NCI-H1092 treated with DMSO at 0.1 percent for 48 hours (cell line): ENCODE results near the gene NEAT1.

Source experiments
- DNase-seq: peaks from one replicate; lab custom pipeline; 2025; lab: John Stamatoyannopoulos, UW

The NEAT1 gene

DNA sequence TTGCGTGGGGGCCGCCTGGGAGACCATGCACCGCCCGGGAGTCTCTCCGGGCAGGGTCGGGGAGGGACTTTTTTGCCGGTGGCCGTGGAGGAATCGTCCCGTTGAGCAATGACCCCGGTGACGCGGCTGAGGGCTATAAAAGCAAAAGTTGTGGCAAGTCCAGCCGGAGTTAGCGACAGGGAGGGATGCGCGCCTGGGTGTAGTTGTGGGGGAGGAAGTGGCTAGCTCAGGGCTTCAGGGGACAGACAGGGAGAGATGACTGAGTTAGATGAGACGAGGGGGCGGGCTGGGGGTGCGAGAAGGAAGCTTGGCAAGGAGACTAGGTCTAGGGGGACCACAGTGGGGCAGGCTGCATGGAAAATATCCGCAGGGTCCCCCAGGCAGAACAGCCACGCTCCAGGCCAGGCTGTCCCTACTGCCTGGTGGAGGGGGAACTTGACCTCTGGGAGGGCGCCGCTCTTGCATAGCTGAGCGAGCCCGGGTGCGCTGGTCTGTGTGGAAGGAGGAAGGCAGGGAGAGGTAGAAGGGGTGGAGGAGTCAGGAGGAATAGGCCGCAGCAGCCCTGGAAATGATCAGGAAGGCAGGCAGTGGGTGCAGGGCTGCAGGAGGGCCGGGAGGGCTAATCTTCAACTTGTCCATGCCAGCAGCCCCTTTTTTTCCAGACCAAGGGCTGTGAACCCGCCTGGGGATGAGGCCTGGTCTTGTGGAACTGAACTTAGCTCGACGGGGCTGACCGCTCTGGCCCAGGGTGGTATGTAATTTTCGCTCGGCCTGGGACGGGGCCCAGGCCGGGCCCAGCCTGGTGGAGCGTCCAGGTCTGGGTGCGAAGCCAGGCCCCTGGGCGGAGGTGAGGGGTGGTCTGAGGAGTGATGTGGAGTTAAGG is at the start of gene NEAT1:
NEAT1 (plus strand) TSS at position 166 of the 883 bp plus-strand sequence.
- DNase-seq: no peak

GRCh38 chr11:65373839-65374580 is 48.6 kb upstream of the NEAT1 start:
- no peak for DNase-seq

- no peak for DNase-seq
These were observed 47.6 kb upstream of the NEAT1 start for GRCh38 chr11:65375012-65375411.

DNA sequence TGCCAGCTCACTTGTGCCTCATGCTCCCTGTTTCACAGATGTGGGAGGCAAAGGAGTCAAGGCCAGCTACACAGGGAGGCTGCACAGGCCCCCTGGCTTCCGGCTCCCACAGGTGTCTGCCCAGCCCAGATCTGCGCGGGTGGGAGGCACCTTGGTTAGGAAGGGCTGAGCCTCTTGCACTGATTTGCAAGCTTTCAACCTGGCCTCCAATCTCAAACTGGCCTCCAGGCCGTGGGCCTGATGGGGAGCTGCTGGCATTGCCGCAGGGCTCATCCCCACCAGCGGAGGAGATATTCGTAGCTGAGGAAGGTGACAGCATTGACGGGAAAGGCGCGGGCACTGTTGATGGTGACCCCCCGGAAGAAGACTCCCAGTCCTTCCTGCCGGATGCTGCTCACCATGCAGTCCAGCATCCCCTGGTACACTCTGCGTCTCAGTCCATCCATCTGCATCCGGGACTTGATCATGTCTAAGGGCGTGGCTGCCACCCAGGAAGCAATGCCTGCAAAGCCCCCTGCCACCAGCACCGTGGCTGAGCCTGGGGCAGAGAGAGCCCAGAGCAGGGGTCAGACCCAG is 46.4 kb upstream of the NEAT1 start:
- no peak for DNase-seq

DNA sequence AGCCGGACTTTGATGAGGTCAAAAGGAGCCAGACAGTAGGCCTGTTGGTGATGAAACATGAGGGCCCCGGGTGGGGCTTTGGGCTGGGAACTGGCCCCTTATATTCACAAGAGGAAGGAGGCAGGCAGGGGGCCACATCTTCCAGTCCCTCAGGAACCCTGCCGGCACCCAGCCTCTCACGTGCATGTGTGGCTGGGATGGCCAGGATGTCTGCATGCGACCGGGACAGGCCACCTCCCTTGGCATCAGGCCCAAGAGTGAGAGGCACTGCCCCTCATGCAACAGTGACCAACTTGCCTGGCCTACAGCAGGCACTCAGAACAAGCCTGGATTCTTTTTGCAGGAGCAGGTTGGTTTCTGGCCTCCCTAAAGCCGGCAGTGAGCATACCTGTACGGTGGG is 45.6 kb upstream of the NEAT1 start:
- no peak for DNase-seq

DNA sequence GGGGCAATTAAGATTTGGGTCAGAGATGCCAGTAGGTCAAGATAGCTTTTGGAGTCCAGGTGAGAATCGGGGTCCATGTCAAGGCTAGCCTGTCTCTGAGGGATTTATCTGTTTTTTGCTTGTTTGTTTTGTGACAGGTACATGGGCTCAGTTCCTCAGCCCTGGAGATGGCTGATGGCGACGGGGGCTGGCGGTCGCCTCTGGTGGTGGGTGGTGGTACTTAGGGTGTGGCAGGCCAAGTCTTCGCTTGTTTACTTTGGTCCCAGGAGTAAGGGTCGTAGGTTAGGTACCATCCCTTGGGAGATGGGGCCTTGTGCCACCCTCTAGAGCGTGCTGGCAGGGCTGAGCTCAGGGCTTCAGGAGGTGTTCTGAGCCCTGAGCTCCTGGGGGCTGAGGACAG is 44.8 kb upstream of the NEAT1 start:
- DNase-seq: no peak

DNA sequence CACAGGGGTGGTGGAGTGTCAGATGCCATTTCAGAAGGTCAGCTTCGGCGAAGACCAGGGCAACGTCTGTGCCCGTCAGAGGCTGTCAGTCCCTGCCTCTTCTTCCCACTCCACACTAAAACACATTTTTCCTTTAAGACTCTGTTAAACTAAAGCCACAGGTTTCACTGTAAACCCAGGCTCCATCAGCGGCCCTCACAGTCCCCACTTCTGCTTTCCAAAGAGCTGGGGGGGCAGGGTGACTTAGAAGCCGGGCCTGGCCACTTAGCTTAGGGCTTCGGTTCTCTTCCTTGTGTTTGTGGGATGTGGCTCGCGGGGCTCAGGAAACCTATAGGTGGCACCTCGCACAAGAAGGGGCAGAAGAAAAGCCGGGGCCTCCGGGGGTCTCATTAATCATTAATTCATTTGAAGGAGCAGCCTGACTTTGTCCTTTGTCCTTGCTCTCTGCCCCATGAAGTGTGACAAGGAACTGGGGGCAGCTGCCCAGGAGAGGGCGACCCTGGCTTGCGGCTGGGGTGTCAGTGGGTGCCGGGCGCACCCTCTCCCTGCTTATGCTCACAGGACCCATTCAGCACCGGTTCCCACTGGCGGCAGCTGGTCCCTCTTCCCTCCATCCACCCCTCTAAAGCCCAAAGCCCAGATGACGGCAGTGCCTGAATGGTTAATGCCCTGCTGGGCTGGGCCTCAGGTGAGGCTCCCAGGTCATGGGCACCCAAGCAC is 44.2 kb upstream of the NEAT1 start:
- no peak for DNase-seq

- no peak for DNase-seq
These were observed 43.5 kb upstream of the NEAT1 start for GRCh38 chr11:65378928-65379638.

DNA sequence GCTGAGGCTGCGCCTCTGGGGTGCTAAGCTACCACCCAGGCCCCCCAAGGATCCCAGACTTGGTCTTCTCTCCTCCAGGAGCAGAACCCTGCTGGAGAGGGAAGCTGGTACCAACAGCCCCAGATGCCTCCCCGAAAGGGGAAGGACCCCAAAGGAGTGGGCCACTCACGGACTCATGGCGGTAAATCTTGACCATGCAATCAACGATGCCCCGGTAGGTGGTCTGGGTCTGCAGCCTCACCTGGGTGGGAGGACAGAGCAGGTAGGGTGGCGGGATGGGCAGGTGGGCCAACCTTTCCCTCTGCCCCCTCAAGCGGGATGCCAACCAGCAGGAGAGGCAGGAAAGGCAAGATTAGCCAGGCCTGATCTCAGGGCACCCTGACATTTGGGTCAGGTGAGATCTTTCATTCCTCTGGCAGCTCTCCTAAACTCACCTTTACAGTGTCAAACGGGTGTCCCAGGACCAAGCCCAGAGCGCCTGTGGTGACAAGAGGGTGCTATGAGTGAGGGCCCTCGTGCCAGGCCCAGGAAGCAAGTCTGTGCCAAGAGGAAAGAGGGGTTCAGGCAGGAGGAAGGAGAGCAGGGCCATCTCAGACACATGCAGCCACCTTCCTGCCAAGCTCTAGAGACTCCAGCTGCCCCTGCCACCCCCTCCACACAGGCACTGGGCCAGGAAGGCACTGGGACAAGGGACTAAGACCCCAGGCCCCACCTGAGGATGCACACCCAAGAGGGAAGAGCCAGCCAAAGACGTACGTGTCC is 42.7 kb upstream of the NEAT1 start:
- no peak for DNase-seq

DNA sequence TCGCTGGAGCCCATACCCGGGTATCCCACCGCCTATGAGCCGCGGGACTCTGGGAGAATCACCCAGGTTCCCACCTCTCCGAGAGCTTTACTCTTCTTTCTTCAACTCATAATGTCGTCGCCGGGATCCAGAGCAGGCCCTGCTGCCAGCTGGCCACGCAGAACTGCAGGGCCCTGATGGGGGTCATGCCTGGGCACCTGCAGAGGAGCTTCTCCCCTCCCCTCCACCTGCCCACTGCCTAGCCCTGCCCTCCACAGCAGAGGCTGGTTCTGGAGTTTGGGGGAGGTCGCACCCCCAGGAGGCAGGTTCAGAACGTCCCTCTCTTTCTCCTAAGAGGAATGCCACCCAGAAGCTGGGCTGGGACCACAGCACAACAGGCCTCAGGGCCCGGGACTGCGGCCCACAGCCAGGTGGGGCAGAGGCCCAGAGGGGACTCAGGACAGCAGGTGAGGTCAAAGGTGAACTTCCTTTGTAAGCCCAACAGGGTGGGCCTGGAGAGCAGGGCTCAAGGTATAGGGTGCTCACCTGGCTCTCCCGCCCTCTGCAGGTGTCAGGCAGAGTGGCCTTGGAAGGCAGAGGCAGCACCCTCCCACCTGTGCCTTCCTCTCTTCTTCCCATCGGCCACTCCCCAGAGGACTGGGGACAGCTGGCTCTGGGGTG is 42.0 kb upstream of the NEAT1 start:
- no peak for DNase-seq

GRCh38 chr11:65381716-65382032 is 40.9 kb upstream of the NEAT1 start:
- DNase-seq: no peak

GRCh38 chr11:65382033-65382803 is 40.4 kb upstream of the NEAT1 start, which contains the start of gene SLC25A45:
Gene SLC25A45 (minus strand): TSS chr11:65382646. CDS start chr11:65381951, 695 bp downstream.
- DNase-seq: peak; percentile 93

DNA sequence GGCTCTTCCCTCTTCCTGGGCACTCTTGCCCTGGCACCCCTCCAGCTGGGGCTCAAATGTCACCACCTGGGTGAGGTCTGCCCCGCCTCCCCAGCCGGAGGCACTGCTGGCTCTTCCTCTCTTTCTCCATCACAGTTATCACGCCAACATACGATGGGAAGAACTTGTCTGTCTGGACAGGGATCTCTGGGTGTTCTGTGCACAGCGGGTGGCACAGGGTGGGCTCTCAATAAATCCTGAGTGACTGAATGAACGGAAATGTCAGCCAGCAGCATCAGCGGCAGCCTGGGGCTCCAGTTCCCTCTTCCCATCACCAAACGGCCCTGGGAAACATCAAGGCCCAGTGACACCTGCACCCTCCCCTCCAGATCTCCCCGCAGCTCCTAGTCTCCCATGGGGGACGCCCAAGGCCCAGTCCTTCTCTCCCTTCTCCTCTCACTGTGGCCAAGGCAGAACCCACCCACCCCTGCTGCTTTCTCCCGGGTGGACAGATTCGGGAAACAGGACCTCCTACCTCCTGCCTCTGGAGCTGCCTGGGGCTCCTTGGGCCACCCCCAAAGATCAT is 39.7 kb upstream of the NEAT1 start:
- DNase-seq: no peak

- no peak for DNase-seq
These were observed 38.8 kb upstream of the NEAT1 start for GRCh38 chr11:65383778-65384177.

DNA sequence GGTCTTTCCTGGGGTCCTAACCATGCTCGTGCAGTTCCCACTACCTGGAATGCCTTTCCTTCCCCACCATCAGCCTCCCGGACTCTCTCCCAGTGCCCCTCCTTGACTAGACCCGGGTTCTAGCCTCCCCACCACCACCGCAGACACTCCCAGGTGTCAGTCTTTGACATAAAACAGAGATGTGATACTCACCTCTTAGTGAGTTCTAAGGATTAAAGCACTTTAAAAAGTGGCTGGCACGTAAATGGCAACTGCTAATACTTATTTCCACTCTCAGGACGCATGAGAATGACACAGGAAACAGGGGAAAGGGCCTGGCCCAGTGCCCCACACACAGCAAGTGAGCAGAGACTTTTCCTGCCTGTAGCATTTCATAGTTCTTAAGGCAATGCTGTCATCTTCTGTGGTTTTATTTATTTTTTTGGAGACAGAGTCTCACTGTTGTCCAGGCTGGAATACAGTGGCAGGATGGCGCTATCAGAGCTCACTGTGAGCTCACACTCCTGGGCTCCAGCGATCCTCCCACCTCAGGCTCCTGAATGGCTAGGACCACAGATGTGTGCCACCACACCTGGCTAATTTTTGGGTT is 38.2 kb upstream of the NEAT1 start:
- DNase-seq: no peak

DNA sequence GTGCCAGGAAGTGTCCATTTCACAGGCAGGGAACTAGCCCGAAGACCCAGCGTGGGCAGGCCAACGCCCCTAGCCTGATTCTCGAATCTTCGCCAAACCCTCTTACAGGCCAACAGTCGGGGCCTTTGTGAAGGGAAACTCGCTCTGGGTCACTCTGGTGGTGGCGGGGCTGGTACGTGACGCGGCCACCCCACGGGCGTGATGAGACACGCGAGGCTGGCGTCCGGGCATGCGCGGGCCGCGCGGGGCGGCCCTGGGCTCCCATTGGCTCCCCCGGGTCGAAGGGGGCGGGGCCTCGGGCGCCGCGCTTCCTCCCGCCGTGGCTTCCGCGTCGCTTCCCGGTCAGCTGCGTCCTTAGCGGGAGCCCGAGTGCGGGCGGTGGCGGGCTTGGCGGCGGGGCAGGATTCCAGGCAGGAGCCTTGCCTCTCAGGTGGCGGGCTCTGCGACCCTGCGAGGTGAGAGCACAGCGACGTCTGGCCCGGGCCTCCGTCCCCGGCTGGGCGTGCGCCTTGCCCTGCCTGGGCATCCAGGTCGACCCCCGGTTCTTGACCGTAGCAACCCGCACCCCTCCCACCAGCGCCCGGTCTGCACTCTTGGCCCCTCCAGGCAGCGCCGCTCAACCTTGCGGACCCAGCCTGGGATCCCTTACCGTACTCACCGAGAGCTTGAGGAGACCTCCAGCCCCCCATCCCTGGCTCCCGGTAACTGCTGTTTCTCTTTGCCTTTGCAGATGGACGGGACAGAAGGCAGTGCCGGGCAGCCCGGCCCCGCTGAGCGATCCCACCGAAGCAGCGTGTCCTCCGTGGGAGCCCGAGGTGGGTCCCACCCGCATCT is 36.1 kb upstream of the NEAT1 start, which contains the start of gene FRMD8:
FRMD8 (plus strand) TSS at position 331 of the 834 bp plus-strand sequence; CDS start at position 731, 400 bp downstream.
- DNase-seq: peak; percentile 76

- no peak for DNase-seq
These were observed 33.9 kb upstream of the NEAT1 start for GRCh38 chr11:65388731-65389130.
